OCI-LY3 (cell line): ENCODE data around the gene MCM5.
A peak's percentile ranks its signal among the peaks of the same experiment; 100 is the strongest.

Experiments used
- H2AFZ ChIP-seq: fragments of 200-600, 300-600 bp; shearing (Covaris generic); 2 replicates; pipeline ENCODE4 v1.6.0; 2014; ENCODE audit warnings: antibody characterized with exemption, low read depth, low read length
- H3K27ac ChIP-seq: fragments of 200-600, 300-600 bp; sonication (generic); 2 replicates; pipeline ENCODE4 v1.5.1; 2014; ENCODE audit warnings: mild to moderate bottlenecking, low read length, moderate library complexity, mixed read lengths
- H3K27me3 ChIP-seq: fragments of 200-600, 300-600 bp; sonication (generic); 2 replicates; pipeline ENCODE4 v1.6.1; 2014; ENCODE audit warnings: low read depth, low read length, mixed read lengths
- H3K36me3 ChIP-seq: fragments of 200-600, 300-600 bp; sonication (generic); replicated peaks from 2 replicates; pipeline ENCODE3; 2014; ENCODE audit warnings: low read depth, low read length, mixed read lengths
- H3K4me1 ChIP-seq: fragments of 300-600, 200-600 bp; sonication (generic); 2 replicates; pipeline ENCODE4 v1.6.1; 2014; ENCODE audit warnings: low read length, mixed read lengths
- H3K4me2 ChIP-seq: fragments of 200-600, 300-600 bp; sonication (generic); 2 replicates; pipeline ENCODE4 v1.6.1; 2014; ENCODE audit warnings: low read length, mixed read lengths
- H3K4me3 ChIP-seq: fragments of 300-600, 200-600 bp; sonication (generic); 2 replicates; pipeline ENCODE4 v1.5.1; 2014; ENCODE audit warnings: antibody characterized with exemption, mild to moderate bottlenecking, low read length, moderate library complexity
- H3K79me2 ChIP-seq: fragments of 300-600, 200-600 bp; shearing (Covaris generic); 2 replicates; pipeline ENCODE4 v1.6.1; 2014; ENCODE audit warnings: mild to moderate bottlenecking, low read length, mixed read lengths
- H3K9ac ChIP-seq: fragments of 300-600, 200-600 bp; shearing (Covaris generic); 2 replicates; pipeline ENCODE4 v1.6.0; 2014; ENCODE audit warnings: mild to moderate bottlenecking, low read length, moderate library complexity
- H3K9me3 ChIP-seq: fragments of 200-600, 300-600 bp; shearing (Covaris generic); 2 replicates; pipeline ENCODE4 v1.6.1; 2014; ENCODE audit warnings: low read length, mixed read lengths; ENCODE audit not compliant: insufficient read depth
- H4K20me1 ChIP-seq: fragments of 200-600, 300-600 bp; sonication (generic); 2 replicates; pipeline ENCODE4 v1.6.1; 2016; ENCODE audit warnings: low read length, mixed read lengths; ENCODE audit not compliant: insufficient read depth
- CTCF ChIP-seq: fragments of 200-600, 300-600 bp; sonication (generic); IDR thresholded peaks from 2 replicates; pipeline ENCODE4 v1.5.1; 2014; ENCODE audit warnings: antibody characterized with exemption, low read length, low read depth
- EZH2phosphoT487 ChIP-seq: fragments of 200-600 bp; shearing (Covaris generic); IDR thresholded peaks from 2 replicates; pipeline ENCODE4 v1.6.1; 2018; ENCODE audit warnings: antibody characterized with exemption, mixed run types, low read depth

MCM5 gene

GRCh38 chr22:35430897-35431322, 31.0 kb downstream of the MCM5 start:
- Histone ChIP-seq H3K36me3 (peaks cover 77% of the 10 kb centered on the region), H3K9ac (no peak overlapping the region), H3K27ac (no peak overlapping the region), H3K4me2 (no peak overlapping the region), H4K20me1 (peaks cover 60% of the 10 kb centered on the region), H3K9me3 (no peaks in the 10 kb centered on the region), H3K4me3 (no peak overlapping the region), H3K4me1 (no peaks in the 10 kb centered on the region), H3K27me3 (no peaks in the 10 kb centered on the region), H2AFZ (no peak overlapping the region), H3K79me2 (peaks cover 28% of the 10 kb centered on the region)
- TF ChIP-seq CTCF (peak; percentile 61), EZH2phosphoT487 (no peak)

GRCh38 chr22:35431483-35432227, 31.7 kb downstream of the MCM5 start:
- H3K27ac ChIP-seq = no peak overlapping the region
- H4K20me1 ChIP-seq = peaks cover 59% of the 10 kb centered on the region
- peaks cover 75% of the 10 kb centered on the region for H3K36me3 ChIP-seq
- TF ChIP-seq EZH2phosphoT487 = no peak
- no peak for TF ChIP-seq CTCF
- H3K4me3 ChIP-seq = no peak overlapping the region
- H2AFZ ChIP-seq = no peak overlapping the region
- H3K9ac ChIP-seq = no peak overlapping the region
- peaks cover 21% of the 10 kb centered on the region; the same call in 1 of the 2 replicates for H3K79me2 ChIP-seq
- H3K9me3 ChIP-seq = no peaks in the 10 kb centered on the region
- H3K4me2 ChIP-seq = no peak overlapping the region
- no peaks in the 10 kb centered on the region for H3K4me1 ChIP-seq
- no peaks in the 10 kb centered on the region for H3K27me3 ChIP-seq

- peaks cover 62% of the 10 kb centered on the region for H4K20me1 ChIP-seq
- no peaks in the 10 kb centered on the region for H3K4me1 ChIP-seq
- H3K4me2 ChIP-seq = no peak overlapping the region
- H3K9ac ChIP-seq = no peak overlapping the region
- H3K4me3 ChIP-seq = no peak overlapping the region
- no peak for TF ChIP-seq EZH2phosphoT487
- TF ChIP-seq CTCF = no peak
- H3K79me2 ChIP-seq = peaks cover 17% of the 10 kb centered on the region; the same call in 1 of the 2 replicates
- H2AFZ ChIP-seq = no peak overlapping the region
- H3K36me3 ChIP-seq = peaks cover 77% of the 10 kb centered on the region
- H3K27ac ChIP-seq = no peak overlapping the region
- no peaks in the 10 kb centered on the region for H3K27me3 ChIP-seq
- no peaks in the 10 kb centered on the region for H3K9me3 ChIP-seq
Observed at GRCh38 chr22:35432228-35432905, 32.4 kb downstream of the MCM5 start.

DNA sequence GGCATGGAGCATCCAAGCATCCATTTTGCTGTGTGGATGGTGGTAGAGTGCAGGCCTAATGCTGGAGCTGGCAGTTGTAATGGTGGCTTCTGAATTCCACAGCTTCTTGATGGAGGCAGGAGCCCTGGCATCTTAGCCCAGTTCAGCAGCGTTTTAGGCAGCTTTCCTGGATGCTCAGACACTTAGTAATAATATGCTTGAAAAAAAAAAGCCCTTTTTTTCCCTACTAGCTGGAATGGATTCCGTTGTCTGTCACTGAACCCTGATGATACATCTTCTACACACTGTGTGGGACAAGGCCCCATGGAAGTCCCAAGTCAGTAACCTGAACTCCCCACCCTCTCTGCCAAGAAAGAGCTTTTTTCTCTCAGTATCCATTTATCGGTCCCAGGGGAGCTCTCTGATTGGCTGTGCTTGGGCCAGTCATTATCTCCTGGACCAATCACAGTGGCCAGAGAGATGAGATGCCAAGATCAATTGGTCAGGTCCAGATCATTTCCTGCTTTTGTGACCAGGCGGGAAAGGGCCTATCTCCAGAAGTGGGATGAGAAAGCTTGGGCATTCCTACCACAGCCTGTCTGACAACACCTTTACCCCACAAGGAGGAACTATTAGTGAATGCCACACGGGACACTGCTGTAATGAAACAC, 34.2 kb downstream of the MCM5 start:
- H4K20me1 ChIP-seq = peaks cover 58% of the 10 kb centered on the region
- no peak overlapping the region for H2AFZ ChIP-seq
- no peak overlapping the region for H3K27ac ChIP-seq
- no peaks in the 10 kb centered on the region for H3K27me3 ChIP-seq
- TF ChIP-seq EZH2phosphoT487 (no peak), CTCF (no peak)
- no peaks in the 10 kb centered on the region for H3K9me3 ChIP-seq
- peaks cover 70% of the 10 kb centered on the region for H3K36me3 ChIP-seq
- no peak overlapping the region for H3K4me2 ChIP-seq
- H3K4me1 ChIP-seq = no peaks in the 10 kb centered on the region
- no peak overlapping the region for H3K4me3 ChIP-seq
- no peak overlapping the region for H3K9ac ChIP-seq
- H3K79me2 ChIP-seq = peaks cover 14% of the 10 kb centered on the region; the same call in 1 of the 2 replicates
